ENCODE data around the gene YY1.

YY1 gene

GRCh38 chr14:100313464-100314230 is 74.7 kb downstream of the YY1 start:
- no peak overlapping the region for H3K9ac ChIP-seq (ENCODE audit: low read depth in 1 of 2, low read length in 2 of 2)
- H3K4me3 ChIP-seq (ENCODE audit: low read depth in 1 of 2, low read length in 2 of 2), result no peak overlapping the region
- H3K9me3 ChIP-seq (ENCODE audit: control insufficient read depth in 1 of 2, low read length in 2 of 2), result no peaks in the 10 kb centered on the region
- no peak overlapping the region for H3K27ac ChIP-seq (ENCODE audit: low read depth, low read length)
- no peaks in the 10 kb centered on the region for H3K36me3 ChIP-seq (ENCODE audit: control insufficient read depth in 1 of 2, insufficient read depth in 2 of 2, low read length in 2 of 2)
- H3K4me1 ChIP-seq (ENCODE audit: control insufficient read depth in 1 of 2, insufficient read depth in 2 of 2, low read length in 2 of 2), result peaks cover 0 to 4% of the 10 kb centered on the region in 2 donors
- H3K27me3 ChIP-seq (ENCODE audit: control insufficient read depth in 1 of 2, insufficient read depth in 2 of 2, low read length in 2 of 2), result peaks cover 0 to 3% of the 10 kb centered on the region in 2 donors

GRCh38 chr14:100314724-100315123 is 75.8 kb downstream of the YY1 start:
- Histone ChIP-seq H3K27me3 (ENCODE audit: control insufficient read depth in 1 of 2, insufficient read depth in 2 of 2, low read length in 2 of 2) (peaks cover 0 to 3% of the 10 kb centered on the region in 2 donors), H3K4me1 (ENCODE audit: control insufficient read depth in 1 of 2, insufficient read depth in 2 of 2, low read length in 2 of 2) (peaks cover 0 to 4% of the 10 kb centered on the region in 2 donors), H3K36me3 (ENCODE audit: control insufficient read depth in 1 of 2, insufficient read depth in 2 of 2, low read length in 2 of 2) (no peaks in the 10 kb centered on the region), H3K27ac (ENCODE audit: low read depth, low read length) (no peak overlapping the region), H3K9ac (ENCODE audit: low read depth in 1 of 2, low read length in 2 of 2) (no peak overlapping the region), H3K9me3 (ENCODE audit: control insufficient read depth in 1 of 2, low read length in 2 of 2) (no peaks in the 10 kb centered on the region), H3K4me3 (ENCODE audit: low read depth in 1 of 2, low read length in 2 of 2) (no peak overlapping the region)

DNA sequence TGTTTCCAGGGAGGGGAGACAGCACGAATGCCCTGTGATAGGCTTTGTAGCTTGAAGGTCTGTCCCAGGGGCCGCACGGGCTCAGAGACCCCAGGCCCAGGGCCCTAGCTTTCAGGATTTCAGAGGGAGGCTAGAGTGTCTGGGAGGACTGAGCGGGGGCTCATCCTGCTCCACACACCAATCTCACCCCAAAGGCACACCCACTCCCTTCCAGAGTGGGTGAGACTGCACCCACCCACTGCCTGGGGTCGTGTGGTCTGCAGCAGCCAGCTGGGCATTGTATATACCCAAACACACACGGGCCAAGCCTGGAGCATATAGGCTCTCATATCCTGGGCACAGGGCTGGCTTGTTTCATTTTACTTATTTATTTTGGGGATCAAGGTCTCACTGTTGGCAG is 78.4 kb downstream of the YY1 start:
- Histone ChIP-seq H3K36me3 (ENCODE audit: control insufficient read depth in 1 of 2, insufficient read depth in 2 of 2, low read length in 2 of 2) (no peaks in the 10 kb centered on the region), H3K27me3 (ENCODE audit: control insufficient read depth in 1 of 2, insufficient read depth in 2 of 2, low read length in 2 of 2) (peaks cover 0 to 3% of the 10 kb centered on the region in 2 donors), H3K9ac (ENCODE audit: low read depth in 1 of 2, low read length in 2 of 2) (no peak overlapping the region), H3K27ac (ENCODE audit: low read depth, low read length) (no peak overlapping the region), H3K4me3 (ENCODE audit: low read depth in 1 of 2, low read length in 2 of 2) (no peak overlapping the region), H3K9me3 (ENCODE audit: control insufficient read depth in 1 of 2, low read length in 2 of 2) (no peaks in the 10 kb centered on the region), H3K4me1 (ENCODE audit: control insufficient read depth in 1 of 2, insufficient read depth in 2 of 2, low read length in 2 of 2) (peaks cover 10 to 12% of the 10 kb centered on the region in 2 donors)

DNA sequence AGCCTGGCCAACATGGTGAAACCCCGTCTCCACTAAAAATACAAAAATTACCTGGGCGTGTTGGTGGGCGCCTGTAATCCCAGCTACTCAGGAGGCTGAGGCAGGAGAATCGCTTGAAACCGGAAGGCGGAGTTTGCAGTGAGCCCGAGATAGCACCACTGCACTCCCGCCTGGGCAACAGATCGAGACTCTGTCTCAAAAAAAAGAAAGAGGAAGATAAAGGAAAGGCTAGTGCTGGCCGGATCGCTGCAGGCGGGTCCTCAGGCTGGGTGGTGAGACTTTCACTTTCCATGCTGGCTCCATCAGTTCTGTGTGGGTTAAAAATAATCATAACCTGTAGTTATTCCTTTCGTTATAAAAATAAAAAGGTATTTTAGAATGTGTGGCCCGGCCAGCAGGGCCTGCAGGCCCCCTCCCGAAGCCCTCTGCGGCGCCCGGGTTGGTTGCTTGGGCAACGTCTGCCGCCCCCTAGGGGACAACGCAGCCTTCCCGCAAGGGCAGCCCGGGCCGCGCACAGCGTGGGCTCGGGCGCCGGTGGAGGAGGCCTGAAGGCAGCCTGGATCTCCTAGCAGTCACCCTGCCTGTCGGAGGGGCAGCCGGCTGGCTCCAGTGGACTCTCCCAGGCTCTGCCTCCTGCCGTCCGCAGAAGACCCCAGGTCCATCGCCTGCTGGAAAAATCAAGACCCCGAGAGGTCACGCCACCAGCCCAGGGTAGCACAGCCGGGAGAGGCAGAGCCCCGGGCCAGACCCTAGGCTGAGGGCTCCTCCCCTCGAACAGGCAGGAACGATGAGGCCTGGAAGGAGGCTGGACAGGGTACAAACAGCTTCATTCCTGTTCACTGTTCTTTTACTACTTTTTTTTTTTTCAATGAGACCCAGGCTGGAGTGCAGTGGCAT is 79.2 kb downstream of the YY1 start:
- Histone ChIP-seq H3K9ac (ENCODE audit: low read depth in 1 of 2, low read length in 2 of 2) (peak overlapping the region; percentile 10 to 32), H3K27me3 (ENCODE audit: control insufficient read depth in 1 of 2, insufficient read depth in 2 of 2, low read length in 2 of 2) (no peaks in the 10 kb centered on the region), H3K4me1 (ENCODE audit: control insufficient read depth in 1 of 2, insufficient read depth in 2 of 2, low read length in 2 of 2) (peaks cover 10 to 12% of the 10 kb centered on the region in 2 donors), H3K4me3 (ENCODE audit: low read depth in 1 of 2, low read length in 2 of 2) (peak overlapping the region; percentile 52 to 55), H3K27ac (ENCODE audit: low read depth, low read length) (no peak overlapping the region), H3K9me3 (ENCODE audit: control insufficient read depth in 1 of 2, low read length in 2 of 2) (no peaks in the 10 kb centered on the region), H3K36me3 (ENCODE audit: control insufficient read depth in 1 of 2, insufficient read depth in 2 of 2, low read length in 2 of 2) (no peaks in the 10 kb centered on the region)

DNA sequence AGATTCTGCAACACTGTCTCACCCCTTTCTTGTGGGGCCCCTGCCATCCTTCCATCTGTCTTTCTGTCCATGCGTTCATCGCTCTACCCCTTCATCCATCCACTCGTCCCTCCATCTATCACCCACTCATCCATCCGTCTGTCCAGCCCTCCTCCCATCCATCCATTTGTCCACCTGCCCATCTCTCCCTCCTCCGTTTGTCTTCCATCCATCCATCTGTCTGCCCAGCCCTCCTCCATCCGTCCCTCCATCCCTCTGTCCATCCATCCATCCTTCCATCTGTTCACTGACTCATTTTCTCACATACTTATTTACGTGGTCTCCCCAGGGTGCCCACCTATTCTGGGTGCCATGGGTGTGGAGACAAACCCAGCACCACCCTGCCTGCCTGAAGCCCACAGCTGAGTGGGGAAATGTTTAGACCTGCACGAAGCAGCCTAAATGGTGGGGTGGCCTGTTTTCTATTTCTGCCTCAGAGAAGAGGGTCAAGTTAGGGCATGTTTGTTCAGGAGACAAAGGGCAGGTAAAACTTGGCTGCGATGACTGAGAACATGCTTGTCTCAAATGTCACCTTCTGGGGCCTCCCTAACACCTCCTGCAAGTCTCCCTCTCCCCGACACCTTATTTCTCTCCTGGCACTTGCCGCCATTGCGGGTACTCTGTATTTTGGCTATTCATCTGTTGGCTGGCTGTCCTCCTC is 81.4 kb downstream of the YY1 start:
- Histone ChIP-seq H3K27ac (ENCODE audit: low read depth, low read length) (no peak overlapping the region), H3K9me3 (ENCODE audit: control insufficient read depth in 1 of 2, low read length in 2 of 2) (no peaks in the 10 kb centered on the region), H3K9ac (ENCODE audit: low read depth in 1 of 2, low read length in 2 of 2) (no peak overlapping the region), H3K4me3 (ENCODE audit: low read depth in 1 of 2, low read length in 2 of 2) (no peak overlapping the region), H3K27me3 (ENCODE audit: control insufficient read depth in 1 of 2, insufficient read depth in 2 of 2, low read length in 2 of 2) (no peaks in the 10 kb centered on the region), H3K4me1 (ENCODE audit: control insufficient read depth in 1 of 2, insufficient read depth in 2 of 2, low read length in 2 of 2) (peaks cover 18 to 19% of the 10 kb centered on the region in 2 donors), H3K36me3 (ENCODE audit: control insufficient read depth in 1 of 2, insufficient read depth in 2 of 2, low read length in 2 of 2) (no peaks in the 10 kb centered on the region)

GRCh38 chr14:100321473-100322137 is 82.7 kb downstream of the YY1 start:
- H3K4me3 ChIP-seq (ENCODE audit: low read depth in 1 of 2, low read length in 2 of 2), result no peak overlapping the region
- H3K9ac ChIP-seq (ENCODE audit: low read depth in 1 of 2, low read length in 2 of 2), result no peak overlapping the region
- no peak overlapping the region for H3K27ac ChIP-seq (ENCODE audit: low read depth, low read length)

GRCh38 chr14:100322138-100322957 is 83.4 kb downstream of the YY1 start:
- H3K4me3 ChIP-seq (ENCODE audit: low read depth in 1 of 2, low read length in 2 of 2), result no peak overlapping the region
- H3K9ac ChIP-seq (ENCODE audit: low read depth in 1 of 2, low read length in 2 of 2), result no peak overlapping the region
- H3K27me3 ChIP-seq (ENCODE audit: control insufficient read depth in 1 of 2, insufficient read depth in 2 of 2, low read length in 2 of 2), result no peaks in the 10 kb centered on the region
- H3K9me3 ChIP-seq (ENCODE audit: control insufficient read depth in 1 of 2, low read length in 2 of 2), result no peaks in the 10 kb centered on the region
- peaks cover 29% of the 10 kb centered on the region in 2 donors for H3K4me1 ChIP-seq (ENCODE audit: control insufficient read depth in 1 of 2, insufficient read depth in 2 of 2, low read length in 2 of 2)
- no peaks in the 10 kb centered on the region for H3K36me3 ChIP-seq (ENCODE audit: control insufficient read depth in 1 of 2, insufficient read depth in 2 of 2, low read length in 2 of 2)
- H3K27ac ChIP-seq (ENCODE audit: low read depth, low read length), result no peak overlapping the region

More at GRCh38 chr14:100321473-100322137, 82.7 kb downstream of the YY1 start:
- Histone ChIP-seq H3K4me1 (ENCODE audit: control insufficient read depth in 1 of 2, insufficient read depth in 2 of 2, low read length in 2 of 2) (peaks cover 29% of the 10 kb centered on the region in 2 donors), H3K9me3 (ENCODE audit: control insufficient read depth in 1 of 2, low read length in 2 of 2) (no peaks in the 10 kb centered on the region), H3K36me3 (ENCODE audit: control insufficient read depth in 1 of 2, insufficient read depth in 2 of 2, low read length in 2 of 2) (no peaks in the 10 kb centered on the region), H3K27me3 (ENCODE audit: control insufficient read depth in 1 of 2, insufficient read depth in 2 of 2, low read length in 2 of 2) (no peaks in the 10 kb centered on the region)

DNA sequence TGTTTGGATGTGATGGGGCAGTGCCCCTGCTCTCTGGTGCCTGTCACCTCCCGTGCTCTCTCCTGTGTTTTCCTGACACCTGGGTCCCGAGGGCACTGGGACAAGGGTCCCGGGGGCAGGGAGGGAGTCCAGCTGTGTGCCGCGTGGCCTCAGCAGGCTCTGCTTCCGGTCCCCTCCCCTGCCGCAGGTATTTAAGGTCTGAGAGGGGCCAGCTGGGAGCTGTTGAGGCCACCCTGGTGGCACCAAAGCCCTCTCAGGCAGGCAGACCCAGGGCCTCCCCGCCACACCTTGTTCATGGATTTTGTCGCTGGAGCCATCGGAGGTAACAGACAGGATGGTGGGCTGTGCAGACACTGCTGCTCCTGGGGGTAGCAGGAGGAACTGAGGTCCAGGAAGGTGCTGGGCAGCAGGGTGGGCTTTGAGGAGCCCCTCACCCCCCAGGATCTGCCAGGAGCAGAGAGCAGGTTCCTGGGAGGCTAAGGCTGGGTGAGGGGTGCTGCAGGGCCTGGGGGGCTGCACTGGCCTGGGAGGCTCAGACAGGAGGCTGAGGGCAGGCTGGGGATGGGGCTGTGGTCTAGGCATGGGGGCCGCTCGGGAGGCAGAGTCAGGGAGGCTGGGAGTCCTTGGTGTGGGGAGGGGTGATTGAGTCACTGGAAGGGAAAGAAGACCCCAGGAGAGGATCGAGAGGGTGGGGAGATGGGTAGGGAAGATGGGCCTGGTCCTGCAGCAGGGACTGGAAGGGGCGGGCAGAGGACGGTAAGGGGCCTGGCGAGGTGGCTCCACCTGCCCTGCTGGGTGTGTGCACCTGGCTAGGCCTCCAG is 84.4 kb downstream of the YY1 start, which contains the start of gene SLC25A47:
SLC25A47 (plus strand) TSS at position 219 of the 821 bp plus-strand sequence; CDS start at position 295, 76 bp downstream.
- H3K4me1 ChIP-seq (ENCODE audit: control insufficient read depth in 1 of 2, insufficient read depth in 2 of 2, low read length in 2 of 2), result peaks cover 28 to 29% of the 10 kb centered on the region in 2 donors
- H3K9me3 ChIP-seq (ENCODE audit: control insufficient read depth in 1 of 2, low read length in 2 of 2), result no peaks in the 10 kb centered on the region
- H3K27me3 ChIP-seq (ENCODE audit: control insufficient read depth in 1 of 2, insufficient read depth in 2 of 2, low read length in 2 of 2), result no peaks in the 10 kb centered on the region
- H3K9ac ChIP-seq (ENCODE audit: low read depth in 1 of 2, low read length in 2 of 2), result no peak within 1 kb of the TSS
- no peak within 1 kb of the TSS for H3K27ac ChIP-seq (ENCODE audit: low read depth, low read length)
- no peaks in the 10 kb centered on the region for H3K36me3 ChIP-seq (ENCODE audit: control insufficient read depth in 1 of 2, insufficient read depth in 2 of 2, low read length in 2 of 2)
- no peak within 1 kb of the TSS for H3K4me3 ChIP-seq (ENCODE audit: low read depth in 1 of 2, low read length in 2 of 2)
